Measurements from ENCODE around the gene SERF2.

Gene SERF2

GRCh38 chr15:43763819-43764446, 28.2 kb upstream of the SERF2 start:
- no peak for DNase-seq (ENCODE audit: low spot score)
- in situ Hi-C loops (cut with MboI; ENCODE audit: low sequenced_read_pairs, unreplicated experiment), result no loop called here
- TF ChIP-seq CTCF (IDR thresholded peaks at IDR 0.05; ENCODE audit: borderline replicate concordance, control extremely low read depth, extremely low read depth, insufficient read depth, missing control alignments), result no peak

- peak; percentile 85 for TF ChIP-seq CTCF (IDR thresholded peaks at IDR 0.05; ENCODE audit: borderline replicate concordance, control extremely low read depth, extremely low read depth, insufficient read depth, missing control alignments)
- DNase-seq (ENCODE audit: low spot score), result peak; percentile 59
- in situ Hi-C loops (cut with MboI; ENCODE audit: low sequenced_read_pairs, unreplicated experiment), result no loop called here
Measured at GRCh38 chr15:43769584-43770228, 22.4 kb upstream of the SERF2 start.

- DNase-seq (ENCODE audit: low spot score), result no peak
- in situ Hi-C loops (cut with MboI; ENCODE audit: low sequenced_read_pairs, unreplicated experiment), result no loop called here
- TF ChIP-seq CTCF (IDR thresholded peaks at IDR 0.05; ENCODE audit: borderline replicate concordance, control extremely low read depth, extremely low read depth, insufficient read depth, missing control alignments), result no peak
Measured at GRCh38 chr15:43771816-43772215, 20.3 kb upstream of the SERF2 start.

- TF ChIP-seq CTCF (IDR thresholded peaks at IDR 0.05; ENCODE audit: borderline replicate concordance, control extremely low read depth, extremely low read depth, insufficient read depth, missing control alignments), result no peak
- in situ Hi-C loops (cut with MboI; ENCODE audit: low sequenced_read_pairs, unreplicated experiment), result no loop called here
- DNase-seq (ENCODE audit: low spot score), result no peak
Measured at GRCh38 chr15:43772624-43773023, 19.5 kb upstream of the SERF2 start.

- no peak for TF ChIP-seq CTCF (IDR thresholded peaks at IDR 0.05; ENCODE audit: borderline replicate concordance, control extremely low read depth, extremely low read depth, insufficient read depth, missing control alignments)
- in situ Hi-C loops (cut with MboI; ENCODE audit: low sequenced_read_pairs, unreplicated experiment), result no loop called here
- no peak for DNase-seq (ENCODE audit: low spot score)
Measured at GRCh38 chr15:43774062-43774461, 18.1 kb upstream of the SERF2 start.

- no peak for TF ChIP-seq CTCF (IDR thresholded peaks at IDR 0.05; ENCODE audit: borderline replicate concordance, control extremely low read depth, extremely low read depth, insufficient read depth, missing control alignments)
- DNase-seq (ENCODE audit: low spot score), result no peak
- in situ Hi-C loops (cut with MboI; ENCODE audit: low sequenced_read_pairs, unreplicated experiment), result no loop called here
Measured at GRCh38 chr15:43775411-43775965, 16.6 kb upstream of the SERF2 start.
